HG03520 (cell line): ENCODE measurements around the gene SLC9A3.

Experiments
- ATAC-seq: cut with Tn5 transposase; IDR thresholded peaks from one replicate; pipeline ENCODE4 v1.9.1; 2021; ENCODE audit warnings: mild to moderate bottlenecking, moderate library complexity; ENCODE audit not compliant: unreplicated experiment

Gene SLC9A3

DNA sequence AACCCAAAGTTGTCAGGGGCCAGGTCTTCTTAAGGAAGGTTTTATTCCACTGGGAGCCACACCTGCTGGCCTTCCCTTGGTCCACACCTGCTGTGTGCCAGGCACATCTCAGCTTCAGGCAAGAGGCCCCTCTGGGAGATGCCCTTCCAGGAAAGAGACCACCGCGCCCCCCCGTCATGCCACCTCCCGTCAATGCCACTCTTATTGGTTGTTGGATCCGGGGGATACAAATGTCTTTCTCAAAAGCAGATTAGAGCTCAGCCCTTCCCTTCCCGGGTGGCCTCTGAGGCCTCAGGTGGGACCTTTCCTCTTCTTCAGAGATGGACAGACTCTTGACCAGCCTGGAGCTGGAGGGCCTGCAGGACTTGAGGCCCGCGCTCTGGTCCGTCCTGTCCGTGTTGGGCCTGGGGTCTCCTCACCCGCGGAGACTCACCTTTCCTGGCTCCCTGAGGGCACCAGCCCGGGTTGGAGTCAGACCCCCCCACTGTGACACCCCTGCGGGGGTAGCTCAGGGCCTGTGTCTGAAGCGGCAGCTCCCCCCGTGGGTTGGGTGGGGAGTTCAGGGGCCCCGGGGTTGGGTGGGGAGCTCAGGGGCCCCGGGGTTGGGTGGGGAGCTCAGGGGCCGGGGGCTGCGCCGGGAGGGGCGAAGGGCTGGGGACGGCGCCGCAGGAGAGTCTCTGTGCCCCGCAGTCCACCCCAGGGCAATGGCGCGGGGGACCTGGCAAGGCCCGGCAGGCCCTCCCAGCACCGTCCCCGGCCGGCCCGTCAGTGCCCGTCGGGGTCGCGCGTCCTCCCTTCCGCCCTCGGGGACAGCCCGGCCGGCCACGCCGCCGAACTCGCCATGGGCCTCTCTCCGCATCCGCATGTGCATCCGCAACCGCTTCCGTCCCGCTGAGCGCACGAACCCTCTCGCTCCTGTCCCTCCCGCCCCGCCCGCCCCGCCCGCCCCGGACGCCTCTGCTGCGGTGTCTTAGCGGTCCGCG lies 3.7 kb upstream of the SLC9A3 start:
- ATAC-seq = no peak

DNA sequence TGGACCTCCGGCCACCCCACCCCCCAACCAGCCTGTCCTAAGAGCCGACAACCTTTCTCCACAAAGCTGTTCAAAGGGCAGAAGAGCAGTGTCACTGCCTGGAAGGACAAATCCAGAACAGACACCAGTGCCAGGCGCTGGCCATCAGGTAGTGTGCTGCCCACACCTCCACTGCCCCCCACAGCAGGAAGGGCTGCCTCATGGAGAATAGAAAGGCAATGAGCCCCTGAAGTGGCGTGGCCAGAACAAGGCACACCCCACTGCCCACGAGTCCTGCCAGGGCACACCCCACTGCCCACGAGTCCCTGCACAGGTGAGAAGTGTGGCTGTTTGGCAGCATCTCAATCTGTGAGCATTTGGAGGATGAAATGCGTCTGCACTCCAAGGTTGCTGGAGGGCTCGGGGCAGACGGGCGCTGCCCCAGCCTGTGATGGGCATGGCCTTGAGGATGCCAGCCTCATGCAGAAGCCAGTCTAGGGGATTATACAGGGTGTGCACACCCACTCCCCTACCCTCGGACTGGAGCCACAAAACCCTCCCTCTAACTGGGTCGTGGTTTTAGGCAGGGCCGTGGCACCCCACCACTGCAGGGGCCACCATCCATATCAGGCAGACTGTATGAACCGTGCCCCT lies 2.3 kb upstream of the SLC9A3 start:
- no peak for ATAC-seq

DNA sequence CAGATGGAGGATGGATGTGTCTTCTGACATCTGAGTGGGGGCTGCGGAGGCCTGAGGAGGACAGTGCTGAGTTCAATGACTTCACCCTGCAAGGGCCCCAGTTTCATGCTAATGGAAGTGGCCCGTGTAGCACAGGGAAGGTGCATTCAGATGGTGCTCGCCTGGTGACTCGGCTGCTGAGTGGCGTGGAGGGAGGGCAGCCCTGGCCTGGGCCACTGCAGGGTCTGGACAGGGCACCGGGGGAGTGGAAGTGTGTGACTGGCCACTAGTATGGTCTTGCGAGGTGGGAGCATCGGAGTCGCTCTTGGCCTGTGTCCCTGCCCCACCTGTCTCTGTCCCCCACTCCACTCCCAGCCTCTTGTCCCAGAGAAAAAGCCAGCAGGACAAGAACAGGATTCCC lies 1.7 kb upstream of the SLC9A3 start:
- ATAC-seq = no peak

DNA sequence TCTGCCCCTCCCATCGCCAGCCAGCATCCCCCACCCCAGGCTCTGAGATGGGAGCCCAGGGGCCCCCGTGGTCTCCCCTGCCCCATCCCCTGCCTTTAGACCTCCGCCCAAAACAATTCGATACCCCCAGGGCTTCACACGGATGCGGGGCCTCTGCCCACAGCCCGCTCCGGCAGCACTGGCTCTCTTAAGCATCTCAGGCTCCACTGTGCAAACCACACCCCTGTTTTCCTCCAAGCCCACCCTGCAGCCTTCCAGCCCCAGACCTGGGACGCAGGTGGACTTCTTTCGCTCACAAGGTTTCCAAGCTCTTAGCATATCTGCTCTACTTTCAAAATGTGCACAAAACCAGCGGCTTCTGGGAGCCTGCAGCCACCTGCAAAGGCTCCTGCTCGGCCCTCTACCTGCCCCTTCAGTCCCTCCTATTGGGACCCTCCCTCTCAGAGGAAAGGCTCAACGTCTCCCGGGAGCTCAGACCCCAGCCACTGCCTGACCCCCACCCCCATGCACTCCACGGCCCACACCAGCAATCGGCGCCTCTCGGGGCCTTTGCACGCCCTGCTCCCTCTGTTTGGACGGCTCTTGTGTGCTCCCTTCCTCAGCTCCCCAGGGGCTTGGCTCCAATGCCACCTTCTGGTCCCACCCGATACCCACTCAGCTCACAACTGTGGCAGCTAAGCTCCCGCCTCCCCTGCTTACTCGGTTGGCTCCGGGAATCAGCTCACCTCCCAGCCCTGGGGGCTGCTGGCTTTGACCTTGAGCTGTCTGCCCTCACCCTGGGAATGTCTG lies 918 bp upstream of the SLC9A3 start:
- ATAC-seq = no peak

DNA sequence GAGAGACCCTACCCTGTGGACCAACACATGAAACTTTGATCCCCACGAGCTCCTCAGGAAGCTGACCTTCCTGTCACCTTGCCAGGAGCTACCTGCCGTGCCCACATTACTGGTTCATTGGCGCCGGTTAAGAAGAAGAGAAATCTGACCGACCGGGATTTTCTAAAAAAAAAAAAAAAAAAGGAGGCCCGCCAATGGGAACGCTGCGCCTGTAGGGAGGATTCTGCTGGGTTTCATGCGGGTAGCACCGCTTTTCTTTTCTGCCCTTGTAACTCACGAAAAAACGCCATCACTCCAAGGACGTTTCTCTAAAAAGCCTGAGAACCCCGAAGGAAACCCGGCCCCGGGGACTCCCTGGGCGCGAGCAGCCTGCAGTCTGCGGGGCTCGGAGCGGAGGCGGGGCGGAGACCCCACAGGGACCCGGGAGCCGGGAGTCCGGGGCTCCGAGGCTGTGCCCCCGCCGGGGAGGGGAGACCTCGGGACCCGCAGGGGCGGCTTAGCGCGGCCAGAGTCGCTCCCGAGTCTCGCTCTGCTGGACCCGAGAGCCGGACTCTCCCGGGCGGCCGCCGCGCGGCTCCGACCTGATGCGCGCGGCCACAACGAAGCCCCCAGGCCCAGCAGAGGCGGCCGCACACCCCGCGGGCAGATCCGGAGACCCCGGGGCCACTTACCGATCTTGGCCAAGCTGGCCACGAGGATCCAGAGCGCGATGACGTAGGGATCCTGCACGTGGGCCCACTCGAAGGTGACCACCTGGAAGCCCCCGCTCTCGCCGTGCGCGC lies 617 bp downstream of the SLC9A3 start:
- no peak for ATAC-seq

DNA sequence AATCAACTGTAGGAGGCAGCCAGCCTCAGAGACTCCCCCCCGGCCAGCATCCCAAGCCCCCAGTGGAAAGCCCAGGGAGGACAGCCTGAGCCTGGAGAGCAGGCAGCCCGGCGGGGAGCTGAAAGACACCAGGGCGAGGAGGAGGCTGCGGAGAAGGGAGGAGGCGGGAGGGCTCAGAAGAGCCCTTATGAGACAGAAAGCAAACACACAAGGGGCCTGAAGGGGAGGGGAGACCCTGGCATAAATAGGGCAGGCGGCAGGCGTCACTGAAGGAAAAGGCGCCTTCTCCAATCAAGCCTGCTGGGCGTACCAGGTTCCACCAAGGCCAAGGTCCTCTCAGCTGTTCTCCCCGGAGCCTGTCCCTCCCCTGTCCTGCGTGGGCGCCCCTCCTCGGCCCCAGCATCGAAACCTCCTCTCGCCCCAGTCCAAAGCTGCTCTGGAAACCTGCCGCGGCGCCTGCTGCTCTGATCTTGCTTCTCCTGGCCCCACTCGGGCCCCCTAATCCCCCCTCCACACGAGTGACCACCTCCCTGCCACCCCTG lies 1.3 kb downstream of the SLC9A3 start:
- ATAC-seq = no peak

DNA sequence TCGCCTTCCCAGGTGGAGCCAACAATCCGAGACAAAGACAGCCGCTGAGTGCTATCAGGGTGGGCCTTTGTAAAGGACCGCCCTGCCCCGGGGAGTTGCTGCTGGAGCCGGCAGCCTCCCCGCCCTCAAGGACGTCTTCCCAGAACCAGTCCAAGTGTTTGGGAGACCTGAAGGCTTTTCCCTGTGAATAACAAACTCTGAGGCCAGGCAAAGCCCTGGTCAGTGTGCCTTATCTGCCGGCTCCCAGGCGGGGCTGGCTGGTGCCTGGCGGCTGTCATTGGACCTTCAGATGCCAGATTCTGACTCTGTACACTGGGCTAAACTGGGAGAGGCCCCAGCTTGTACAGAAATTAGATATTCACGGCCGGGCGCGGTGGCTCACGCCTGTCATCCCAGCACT lies 2.1 kb downstream of the SLC9A3 start:
- ATAC-seq = no peak

DNA sequence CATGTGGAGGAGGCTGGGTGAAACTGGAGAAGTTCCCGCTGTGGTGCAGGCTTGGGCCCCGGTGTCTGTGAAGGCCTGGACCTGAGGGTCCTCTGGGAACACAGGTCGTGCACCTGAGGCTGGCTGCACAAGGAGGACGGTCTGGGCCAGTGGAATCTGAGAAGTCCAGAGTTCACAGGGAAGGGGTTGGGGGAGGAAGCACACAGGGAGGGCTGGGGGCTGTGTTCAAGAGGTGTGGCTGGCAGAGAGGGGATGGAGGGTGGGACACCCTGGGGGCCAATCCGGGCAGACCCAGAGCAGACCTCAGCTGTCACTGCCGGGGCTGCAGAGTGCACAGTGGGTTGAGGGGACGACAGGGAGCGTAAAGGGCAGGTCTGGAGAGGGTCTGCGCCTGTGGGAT lies 2.6 kb downstream of the SLC9A3 start:
- no peak for ATAC-seq

DNA sequence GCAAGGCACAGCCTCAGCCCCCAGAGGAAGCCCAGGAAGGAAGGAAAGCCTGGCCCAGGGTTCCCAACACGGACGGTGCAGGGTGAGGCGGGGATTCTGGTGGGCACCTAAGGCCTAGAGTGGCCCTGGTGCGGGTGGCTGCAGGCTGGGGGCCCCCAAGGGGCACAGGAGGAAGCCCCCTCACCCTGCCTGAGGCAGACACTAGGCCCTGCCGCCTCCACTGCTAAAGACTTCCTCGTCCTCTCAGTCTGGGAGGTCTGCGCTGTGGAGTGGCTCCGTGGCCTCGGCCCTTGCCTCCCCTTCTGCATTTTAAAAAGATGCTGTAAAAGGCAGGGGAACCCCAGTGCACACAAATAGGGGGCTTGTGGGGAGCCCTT lies 3.4 kb downstream of the SLC9A3 start:
- ATAC-seq = no peak

DNA sequence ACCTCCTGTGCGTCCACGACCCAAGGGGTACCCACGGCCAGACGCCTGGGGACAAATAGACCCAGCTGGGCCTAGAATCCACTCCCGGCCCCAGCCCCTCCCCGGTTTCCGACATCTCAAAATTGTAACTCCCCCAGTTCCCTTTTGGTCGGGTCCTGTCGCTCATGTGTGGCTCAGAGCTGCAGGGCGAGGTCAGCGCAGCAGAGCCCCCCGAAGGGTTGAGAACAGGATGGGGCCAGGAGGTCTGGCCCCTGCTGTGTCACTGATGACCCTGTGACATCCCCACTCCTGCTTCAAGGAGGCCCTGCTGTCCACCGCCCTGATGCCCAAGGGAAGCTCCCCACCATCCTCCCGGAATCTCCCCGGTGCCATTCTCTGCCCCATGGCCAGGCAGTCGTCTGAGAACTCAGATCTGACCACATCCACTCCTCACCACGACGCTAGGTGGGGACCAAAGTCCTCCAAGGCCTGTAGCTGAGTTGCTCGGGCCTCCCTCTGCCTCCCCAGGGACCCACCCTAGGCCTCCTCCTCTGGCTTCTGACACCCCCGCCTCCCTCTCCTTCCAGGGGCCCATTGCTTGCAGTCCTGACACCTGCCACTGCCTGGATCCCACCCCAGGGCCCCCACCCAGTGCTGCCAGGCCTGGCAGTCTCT lies 3.9 kb downstream of the SLC9A3 start:
- ATAC-seq = no peak

DNA sequence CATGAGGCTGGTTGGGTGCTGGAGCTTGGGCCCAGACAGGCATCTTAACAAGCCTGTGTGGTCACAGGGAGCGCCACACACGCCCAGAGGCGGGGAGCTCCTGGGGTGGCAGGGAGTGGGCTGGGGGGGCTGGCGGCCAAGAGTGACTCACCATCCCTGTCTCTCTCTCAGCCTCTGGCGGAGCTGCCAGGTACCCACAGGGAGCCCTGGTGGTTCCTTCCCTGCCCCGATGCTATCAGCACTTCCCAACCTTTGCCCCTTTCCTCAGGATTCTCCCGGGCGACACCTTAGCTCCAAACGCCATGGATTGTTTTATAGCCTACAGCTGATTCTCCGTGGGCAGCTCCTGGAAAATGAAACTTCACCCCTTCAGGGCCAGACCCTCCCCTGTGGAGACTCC lies 5.5 kb downstream of the SLC9A3 start:
- ATAC-seq = no peak

DNA sequence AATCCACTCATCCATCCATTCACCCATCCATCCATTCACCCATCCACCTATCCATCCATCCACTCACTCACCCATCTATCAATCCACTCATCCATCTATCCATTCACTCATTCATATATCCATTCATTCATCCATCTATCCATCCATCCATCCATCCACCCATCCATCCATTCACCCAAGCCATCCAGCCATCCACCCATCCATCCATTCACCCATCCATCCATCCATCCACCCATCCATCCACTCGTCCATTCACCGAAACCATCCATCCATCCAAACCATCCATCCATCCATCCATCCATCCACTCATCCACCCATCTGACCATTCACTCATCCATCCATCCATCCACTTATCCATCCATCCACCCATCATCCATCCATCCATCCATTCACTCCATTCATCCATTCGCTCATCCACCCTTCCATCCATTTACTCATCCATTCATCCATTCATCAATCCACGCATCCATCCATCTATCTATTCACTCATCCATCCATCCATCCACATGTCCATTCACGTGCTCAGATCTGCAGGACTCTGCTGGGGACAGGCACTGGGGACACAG lies 6.6 kb downstream of the SLC9A3 start:
- no peak for ATAC-seq

DNA sequence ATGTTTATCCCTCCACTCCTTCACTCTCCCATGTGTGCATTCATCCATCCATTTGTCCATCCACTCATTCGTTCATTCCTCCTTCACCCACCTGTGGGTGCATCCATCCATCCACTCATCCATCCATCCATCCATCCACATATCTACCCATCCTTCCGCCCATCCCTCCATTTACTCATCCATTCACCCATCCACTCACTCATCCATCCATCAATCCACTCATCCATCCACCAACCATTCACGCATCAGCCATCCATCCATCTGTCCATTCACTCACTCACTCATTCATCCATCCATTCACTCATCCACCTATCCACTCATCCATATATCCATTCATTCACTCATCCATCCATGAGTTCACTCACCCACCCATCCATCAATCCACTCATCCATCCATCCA lies 7.3 kb downstream of the SLC9A3 start:
- ATAC-seq = no peak

DNA sequence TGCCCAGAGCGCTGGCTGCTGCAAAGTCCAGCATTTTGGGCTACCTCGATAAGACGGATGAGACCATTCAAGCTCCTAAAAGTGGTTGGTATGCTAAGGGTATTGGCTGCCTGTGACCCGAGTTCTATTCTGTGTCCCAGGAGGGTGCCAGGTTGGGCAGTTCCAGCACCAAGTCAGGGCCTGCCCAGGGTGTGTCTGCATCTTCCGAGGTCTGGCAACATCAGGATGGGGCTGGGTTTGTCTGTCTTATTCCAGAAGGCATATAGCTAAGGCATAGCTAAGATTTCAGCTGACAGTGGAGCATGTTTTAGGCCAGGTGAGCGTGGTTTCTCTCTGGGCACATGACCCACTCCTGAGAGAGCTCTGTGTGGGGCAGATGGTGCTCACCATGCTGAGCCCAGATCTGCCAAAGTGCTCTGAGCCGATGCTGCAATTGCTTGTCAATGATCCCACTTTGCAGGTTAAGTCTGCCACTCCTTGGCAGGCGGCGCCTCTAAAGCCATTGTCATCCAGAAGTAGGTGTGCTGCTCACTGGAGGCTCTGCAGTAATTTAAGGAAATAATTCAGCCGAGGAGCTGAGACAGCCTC lies 7.8 kb downstream of the SLC9A3 start:
- no peak for ATAC-seq

DNA sequence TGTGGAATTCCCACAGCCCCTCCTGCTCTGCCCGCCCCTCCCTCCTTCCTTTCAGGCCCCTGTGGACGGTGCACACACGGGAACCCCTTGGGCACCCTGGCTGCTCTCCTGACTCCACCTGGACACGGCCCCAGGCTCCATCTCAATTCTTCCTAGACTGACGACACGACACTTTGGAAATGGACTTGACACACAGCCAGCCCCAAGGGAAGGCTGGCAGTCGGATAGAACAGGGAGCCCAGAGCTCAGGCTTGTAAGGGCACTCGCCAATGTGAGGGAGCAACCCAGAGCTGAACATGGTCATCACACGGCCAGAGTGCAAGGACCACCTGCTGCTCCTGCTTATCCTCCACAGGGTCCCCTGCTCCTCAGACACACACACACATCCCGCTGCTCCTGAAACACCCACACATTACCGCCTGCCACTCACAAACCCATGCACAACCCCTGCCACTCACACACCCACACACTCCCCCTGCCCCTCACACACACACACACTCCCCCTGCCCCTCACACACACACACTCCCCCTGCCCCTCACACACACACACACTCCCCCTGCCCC lies 8.9 kb downstream of the SLC9A3 start:
- ATAC-seq = no peak

DNA sequence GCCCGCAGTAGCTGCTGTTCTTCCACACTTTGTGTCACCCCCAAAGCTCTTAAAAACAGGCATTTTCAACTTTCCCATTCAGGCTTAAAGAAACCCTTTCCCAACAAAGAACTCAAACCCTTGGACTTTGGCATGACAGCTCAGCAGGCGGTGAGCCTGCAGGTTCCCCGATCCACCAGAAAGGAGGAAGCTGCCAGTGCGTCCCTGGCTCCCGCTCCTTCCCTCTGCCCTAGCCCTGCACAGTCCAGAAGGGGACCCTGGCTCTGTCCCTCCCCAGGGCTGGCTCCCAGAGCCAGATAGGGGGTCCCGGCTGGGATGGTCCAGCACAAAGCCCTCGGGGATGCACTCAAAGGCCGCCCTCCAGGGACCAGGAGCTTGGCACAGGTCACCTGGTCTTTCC lies 9.6 kb downstream of the SLC9A3 start:
- ATAC-seq = no peak

DNA sequence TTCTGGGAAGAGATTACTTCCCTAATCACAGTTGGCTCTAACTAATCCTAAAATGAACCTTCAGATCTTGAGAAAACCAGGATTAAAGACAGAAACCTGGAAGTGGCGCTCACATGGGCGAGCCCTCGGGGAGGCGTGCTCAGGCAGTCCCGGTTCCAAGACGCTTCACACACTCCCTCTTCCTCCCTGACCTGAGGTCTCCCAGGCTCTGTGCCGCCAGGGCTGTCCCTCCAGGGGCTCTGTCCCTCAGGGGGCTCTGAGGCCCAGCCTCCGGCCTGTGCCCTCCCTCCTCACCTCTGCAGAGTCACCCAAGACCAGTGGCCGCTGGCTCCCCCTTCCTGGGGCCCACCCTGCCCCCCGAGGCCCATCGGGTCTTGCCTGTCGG lies 10.2 kb downstream of the SLC9A3 start:
- no peak for ATAC-seq

DNA sequence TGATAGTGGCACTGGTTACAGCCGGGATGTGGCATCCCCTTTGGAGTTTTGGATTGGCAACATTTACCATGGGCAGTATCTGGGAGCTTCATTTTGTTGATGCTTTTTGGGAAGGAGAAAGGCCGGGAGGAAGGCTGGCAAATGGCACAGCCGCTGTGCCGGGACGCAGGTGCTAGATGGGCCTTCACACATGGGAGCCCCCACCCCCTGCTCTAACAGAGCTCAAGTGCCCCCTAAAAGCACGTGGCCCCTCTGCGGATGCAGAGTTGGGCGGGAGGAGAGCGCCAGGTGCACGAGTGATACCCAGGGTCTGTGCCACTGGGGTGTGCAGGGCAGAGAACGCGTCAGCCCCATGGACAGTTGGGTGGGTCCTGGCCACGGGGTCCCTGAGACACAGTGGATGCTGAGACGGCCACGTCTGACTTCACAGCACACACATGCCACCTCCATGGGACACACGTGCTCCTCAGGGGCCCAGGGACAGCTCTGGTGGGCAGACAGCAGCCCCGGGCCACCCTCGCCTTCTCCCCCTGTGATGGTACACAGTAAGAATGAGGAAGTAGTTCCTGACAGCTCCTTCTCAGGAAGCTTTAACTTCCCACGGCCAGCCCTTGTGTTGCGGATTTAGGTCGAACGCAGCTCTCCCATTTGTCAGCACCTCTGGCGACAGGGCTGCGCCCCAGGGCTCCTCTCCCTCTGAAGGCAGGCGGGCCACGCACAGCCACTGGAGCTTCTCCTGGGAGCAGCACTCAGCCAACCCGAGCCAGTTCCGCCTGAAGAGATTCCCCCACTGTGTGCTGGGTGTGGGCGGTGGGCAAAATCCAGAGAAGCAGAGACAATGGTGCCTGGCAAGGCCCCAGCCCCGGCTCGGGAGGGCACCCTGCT lies 10.8 kb downstream of the SLC9A3 start:
- no peak for ATAC-seq
